NK-92 (cell line): ENCODE data around the gene ZFYVE16.
"Not testable (repeated sequence)": the region's sequence is repeated elsewhere in the genome, so short reads cannot be mapped to it uniquely, and the experiment has no call there.

Experiments used
- DNase-seq: peaks from one replicate; lab custom pipeline; 2025; ENCODE audit not compliant: unreplicated experiment; lab: John Stamatoyannopoulos, UW

ZFYVE16 gene

GRCh38 chr5:80487444-80487828 is 79.6 kb downstream of the ZFYVE16 start:
- no peak for DNase-seq

GRCh38 chr5:80487829-80488721 is 80.2 kb downstream of the ZFYVE16 start, which contains the start of gene FAM151B:
Gene FAM151B, plus strand, starts transcription at chr5:80488100. Its CDS starts 24 bp downstream, at chr5:80488124.
- DNase-seq, result no peak

- no peak for DNase-seq
Observed at GRCh38 chr5:80491296-80491695, 83.4 kb downstream of the ZFYVE16 start.

- DNase-seq, result no peak
Observed at GRCh38 chr5:80492741-80493140, 84.9 kb downstream of the ZFYVE16 start.

- DNase-seq, result not testable (repeated sequence)
Observed at GRCh38 chr5:80493443-80493842, 85.6 kb downstream of the ZFYVE16 start.

GRCh38 chr5:80495891-80496290 is 88.0 kb downstream of the ZFYVE16 start:
- DNase-seq, result no peak

GRCh38 chr5:80502800-80503199 is 94.9 kb downstream of the ZFYVE16 start:
- no peak for DNase-seq

- no peak for DNase-seq
Observed at GRCh38 chr5:80503641-80504040, 95.8 kb downstream of the ZFYVE16 start.

- DNase-seq, result no peak
Observed at GRCh38 chr5:80504833-80505232, 97.0 kb downstream of the ZFYVE16 start.

GRCh38 chr5:80507663-80508062 is 99.8 kb downstream of the ZFYVE16 start:
- no peak for DNase-seq

- no peak for DNase-seq
Observed at GRCh38 chr5:80508844-80509243, 101.0 kb downstream of the ZFYVE16 start.

- DNase-seq, result no peak
Observed at GRCh38 chr5:80509362-80509761, 101.5 kb downstream of the ZFYVE16 start.

- no peak for DNase-seq
Observed at GRCh38 chr5:80516826-80517225, 109.0 kb downstream of the ZFYVE16 start.
